DMS 273 (cell line): ENCODE measurements around the gene PNPO.
A peak's percentile ranks its signal among the peaks of the same experiment; 100 is the strongest.

ENCODE experiments used
- DNase-seq: peaks from one replicate; lab custom pipeline; 2025; ENCODE audit not compliant: unreplicated experiment; lab: John Stamatoyannopoulos, UW

Gene PNPO

GRCh38 chr17:47941246-47942095 lies at the start of gene PNPO:
PNPO (plus strand) TSS chr17:47941571; CDS start chr17:47941676, 105 bp downstream.
- DNase-seq, result peak; percentile 98

DNA sequence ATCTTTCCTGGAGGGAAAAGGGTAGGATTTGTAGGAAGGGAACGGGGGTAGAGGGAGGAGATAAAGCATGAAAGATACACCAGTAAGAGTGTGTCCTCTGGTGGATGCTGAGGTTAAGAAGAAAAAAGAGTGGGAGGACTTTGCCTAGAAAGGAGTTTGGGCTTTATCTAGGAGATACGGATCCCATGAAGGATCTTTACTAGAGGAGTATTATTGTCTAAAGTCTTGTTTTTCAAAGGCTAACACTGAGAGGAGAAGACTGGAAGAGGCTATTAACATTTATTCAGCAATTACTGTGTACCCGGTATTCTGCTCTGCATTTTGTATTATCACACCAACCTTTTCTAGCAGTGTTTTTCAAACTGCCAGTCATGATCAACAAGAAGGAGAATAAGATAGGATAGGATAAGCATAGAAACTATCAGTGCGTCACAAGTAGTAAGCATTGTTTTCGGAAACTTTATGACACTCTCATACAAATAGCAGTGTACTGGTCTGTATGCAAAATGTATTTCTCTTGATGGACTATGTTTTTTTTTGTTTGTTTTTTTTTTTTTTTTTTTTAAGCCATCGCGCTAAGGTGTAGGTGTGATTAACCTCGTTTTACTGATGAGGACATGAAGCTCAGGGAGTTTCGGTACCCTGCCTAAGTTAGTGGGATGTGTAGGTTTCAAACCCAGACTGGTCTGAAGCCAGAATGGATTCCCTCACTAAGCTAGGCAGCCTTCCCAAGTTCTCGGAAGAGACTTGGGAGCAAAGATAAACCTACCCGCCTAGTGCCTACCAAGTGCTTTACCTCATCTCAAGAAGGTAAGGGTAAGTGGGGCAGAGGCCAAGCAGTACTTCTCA lies 46.6 kb upstream of the PNPO start:
- no peak for DNase-seq

DNA sequence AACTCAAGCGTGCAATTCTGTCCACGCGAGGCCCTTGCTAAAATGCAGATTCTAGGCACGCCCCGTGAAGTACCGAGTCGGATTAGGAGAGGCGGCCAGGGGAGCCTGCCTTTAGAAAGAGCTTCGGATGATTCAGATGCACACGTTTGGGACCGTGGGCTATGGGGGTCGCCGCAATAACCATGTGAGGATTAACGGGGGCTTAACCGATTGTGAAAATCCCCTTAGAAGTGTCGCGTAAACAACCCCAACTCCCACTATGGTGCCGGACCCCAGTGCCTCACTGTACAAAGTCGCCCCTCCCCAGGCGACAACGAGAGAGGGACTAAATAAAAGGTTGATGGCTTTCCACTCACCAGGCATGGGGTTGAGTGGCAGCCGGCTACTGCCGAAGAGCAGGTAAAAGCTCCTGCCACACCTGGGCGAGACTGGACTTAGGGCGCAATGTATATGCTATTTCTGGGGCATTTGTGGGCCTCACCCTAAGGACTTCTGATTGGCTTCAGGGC lies 46.0 kb upstream of the PNPO start:
- DNase-seq, result peak; percentile 62

GRCh38 chr17:47895856-47896671 lies 45.3 kb upstream of the PNPO start, which contains the start of gene SP2:
SP2 (plus strand) TSS chr17:47896236; CDS start chr17:47896287, 51 bp downstream.
- peak; percentile 100 for DNase-seq

DNA sequence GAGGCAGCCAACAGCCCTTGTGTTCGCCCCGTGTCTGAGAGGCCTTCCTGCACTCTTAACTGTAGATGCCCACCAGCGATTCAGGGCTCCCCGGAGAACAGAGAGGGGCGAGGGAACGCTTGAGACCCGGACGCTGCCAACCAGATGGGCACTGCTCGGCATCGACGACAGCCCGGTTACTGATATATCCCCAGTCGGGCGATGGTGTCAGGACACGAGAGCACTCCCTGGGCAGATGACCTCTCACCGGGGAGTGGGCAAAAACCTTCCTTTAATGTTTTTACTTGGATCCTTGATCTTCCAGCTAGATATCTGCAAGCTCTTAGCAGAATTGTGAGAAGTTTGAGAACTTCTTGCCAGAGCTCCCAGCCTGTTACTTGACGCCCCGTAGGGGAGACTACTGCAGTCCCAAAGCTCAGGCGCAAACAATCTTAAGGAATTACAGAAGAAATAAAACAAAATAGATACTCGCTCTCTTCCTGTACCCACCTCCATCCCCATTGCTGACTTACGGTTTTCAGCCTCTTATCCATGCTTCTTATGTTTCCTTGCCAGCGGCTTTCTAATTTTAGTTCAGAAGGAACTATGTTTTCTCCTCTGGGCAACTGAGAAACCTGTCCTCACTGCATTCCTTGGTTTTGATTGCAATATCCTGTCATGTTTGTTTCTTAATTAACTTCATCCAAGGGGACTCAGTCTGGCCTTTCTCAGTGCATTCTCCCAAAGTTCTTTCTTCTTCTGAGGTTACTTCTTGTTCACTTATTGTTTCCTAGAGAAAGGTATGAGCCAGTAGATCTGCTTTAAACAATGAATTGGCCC lies 44.5 kb upstream of the PNPO start:
- peak; percentile 84 for DNase-seq

- DNase-seq, result no peak
These were observed 43.8 kb upstream of the PNPO start for GRCh38 chr17:47897561-47897960.

DNA sequence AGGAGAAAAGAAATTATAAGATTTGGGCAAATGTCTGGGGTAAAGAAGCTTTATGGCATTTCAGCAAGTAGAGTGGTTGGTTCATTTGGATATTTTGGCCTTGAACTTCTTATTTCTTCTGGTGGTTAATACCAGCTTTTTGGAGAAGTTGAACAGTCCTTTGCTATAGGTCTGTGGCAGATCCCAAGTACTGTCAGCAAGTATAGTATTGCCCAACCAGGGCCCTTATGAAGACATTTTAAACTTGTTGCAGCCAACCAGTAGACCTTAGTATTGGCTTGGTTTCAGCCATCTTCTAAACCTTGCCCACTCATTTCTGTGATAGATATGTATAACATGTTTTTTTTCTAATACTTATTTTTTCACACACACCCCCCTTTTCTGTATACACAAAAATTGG lies 43.1 kb upstream of the PNPO start:
- no peak for DNase-seq

DNA sequence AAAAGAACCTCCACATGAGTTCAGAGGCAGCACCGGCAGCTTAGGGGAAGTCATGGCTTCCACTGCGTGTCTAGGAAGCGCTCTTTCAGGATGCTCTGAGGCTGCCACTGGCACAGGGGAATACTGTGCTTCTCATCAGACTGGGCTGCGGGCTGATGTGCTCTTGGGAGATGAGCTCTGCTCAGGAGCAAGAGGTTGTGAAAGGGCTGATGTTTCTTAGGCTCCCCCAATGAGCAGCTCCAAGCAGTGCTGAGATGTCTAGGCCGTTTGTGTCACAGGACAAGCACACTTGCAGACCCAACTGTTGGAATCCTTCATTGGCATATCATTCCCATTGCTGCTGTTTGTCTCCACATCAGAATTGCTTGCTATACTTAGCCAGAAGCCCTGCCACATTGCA lies 41.7 kb upstream of the PNPO start:
- DNase-seq, result no peak

- no peak for DNase-seq
These were observed 39.9 kb upstream of the PNPO start for GRCh38 chr17:47901423-47901822.

DNA sequence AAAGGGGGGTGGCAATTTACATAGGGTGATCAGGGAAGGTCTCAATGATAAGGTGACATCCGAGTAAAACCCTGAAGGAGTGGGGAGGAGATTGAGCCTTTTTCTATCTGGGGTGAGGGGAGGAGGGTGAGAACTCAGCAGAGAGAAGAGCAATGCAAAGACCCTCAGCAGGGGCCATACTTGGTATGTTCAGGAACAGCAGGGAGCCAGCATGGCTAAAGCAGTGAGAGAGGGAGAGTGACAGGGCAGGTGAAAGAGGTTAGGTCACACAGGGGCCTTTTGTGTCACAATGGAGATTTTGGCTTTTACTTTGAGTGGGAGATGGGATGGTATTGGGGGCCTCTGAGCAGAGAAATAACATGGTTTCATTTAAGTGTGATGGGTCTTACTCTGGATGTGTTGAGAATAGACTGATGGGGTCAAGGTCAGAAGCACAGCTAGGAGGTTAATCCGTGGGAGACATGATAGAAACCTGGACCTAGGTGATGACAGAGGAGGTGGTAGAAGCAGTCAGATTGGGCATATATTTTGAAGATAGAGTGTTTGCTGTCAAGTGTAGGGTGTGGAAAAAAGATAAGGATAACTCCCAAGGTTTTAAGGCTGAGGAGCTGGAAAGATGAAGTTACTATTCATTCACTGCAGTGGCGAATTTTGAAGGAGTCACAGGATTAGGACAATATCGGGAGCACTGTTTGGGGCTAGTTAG lies 39.2 kb upstream of the PNPO start:
- no peak for DNase-seq

DNA sequence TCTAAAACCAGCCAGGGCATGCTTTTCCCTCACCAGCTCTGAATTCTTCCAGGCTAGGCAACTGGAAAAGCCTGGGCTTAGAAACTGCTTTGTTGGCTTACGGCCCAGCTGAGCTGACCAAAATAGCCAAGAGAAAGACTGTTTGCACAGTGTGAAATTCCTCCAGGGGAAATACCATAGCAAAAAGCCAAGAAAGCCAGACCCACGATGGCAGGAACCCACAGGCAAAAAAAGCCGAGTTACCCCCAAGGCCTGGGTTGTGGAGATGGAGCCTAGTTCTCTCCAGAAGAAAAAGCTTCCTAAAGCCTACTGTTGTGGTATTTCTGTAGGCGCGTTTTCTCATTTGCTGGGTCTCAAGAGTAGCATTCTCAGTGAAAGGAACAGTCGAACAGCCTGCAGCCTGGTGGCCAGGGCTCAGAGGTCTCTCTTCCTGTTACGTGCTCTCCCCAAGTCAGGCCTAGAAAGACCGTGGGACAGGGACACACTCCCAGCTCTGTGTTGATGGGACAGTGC lies 36.1 kb upstream of the PNPO start:
- DNase-seq, result no peak

DNA sequence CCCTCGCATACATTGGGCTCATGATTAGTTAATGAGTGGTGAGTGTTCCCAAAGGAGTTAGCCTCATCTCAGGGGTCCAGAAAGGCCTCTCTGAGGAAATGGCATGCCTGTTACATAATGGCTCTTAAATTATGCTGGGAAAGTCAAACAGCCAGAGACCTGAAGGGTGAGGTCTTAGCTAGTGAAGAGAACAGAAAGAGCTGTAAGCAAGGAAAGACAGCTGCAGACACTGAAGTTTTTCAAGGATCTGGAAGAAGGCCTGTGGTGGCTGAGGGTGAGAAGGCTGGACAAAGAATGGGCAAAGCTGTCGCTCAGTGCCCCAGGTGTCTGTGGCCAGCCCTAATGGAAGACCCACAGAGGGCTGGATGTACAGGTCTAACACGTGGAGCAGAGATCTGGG lies 34.9 kb upstream of the PNPO start:
- no peak for DNase-seq

GRCh38 chr17:47907932-47908562 lies 33.3 kb upstream of the PNPO start:
- DNase-seq, result no peak

DNA sequence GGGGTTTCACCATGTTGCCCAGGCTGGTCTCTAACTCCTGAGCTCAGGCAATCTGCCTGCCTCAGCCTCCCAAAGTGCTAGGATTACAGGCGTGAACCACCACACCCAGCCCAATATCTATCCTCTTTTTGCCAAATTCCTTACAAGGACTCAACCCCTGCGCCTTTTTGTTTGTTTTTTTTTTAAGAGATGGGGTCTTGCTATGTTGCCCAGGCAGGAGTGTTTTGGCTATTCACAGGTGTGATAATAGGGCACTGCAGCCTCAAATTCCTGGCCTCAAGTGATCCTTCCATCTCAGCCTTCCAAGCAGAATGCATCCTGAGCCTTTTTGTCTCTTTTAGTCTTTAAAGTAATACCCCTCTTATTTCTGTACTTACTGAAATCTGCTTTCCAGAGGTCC lies 28.3 kb upstream of the PNPO start:
- no peak for DNase-seq

GRCh38 chr17:47914306-47914948 lies 26.9 kb upstream of the PNPO start:
- DNase-seq, result peak; percentile 41

DNA sequence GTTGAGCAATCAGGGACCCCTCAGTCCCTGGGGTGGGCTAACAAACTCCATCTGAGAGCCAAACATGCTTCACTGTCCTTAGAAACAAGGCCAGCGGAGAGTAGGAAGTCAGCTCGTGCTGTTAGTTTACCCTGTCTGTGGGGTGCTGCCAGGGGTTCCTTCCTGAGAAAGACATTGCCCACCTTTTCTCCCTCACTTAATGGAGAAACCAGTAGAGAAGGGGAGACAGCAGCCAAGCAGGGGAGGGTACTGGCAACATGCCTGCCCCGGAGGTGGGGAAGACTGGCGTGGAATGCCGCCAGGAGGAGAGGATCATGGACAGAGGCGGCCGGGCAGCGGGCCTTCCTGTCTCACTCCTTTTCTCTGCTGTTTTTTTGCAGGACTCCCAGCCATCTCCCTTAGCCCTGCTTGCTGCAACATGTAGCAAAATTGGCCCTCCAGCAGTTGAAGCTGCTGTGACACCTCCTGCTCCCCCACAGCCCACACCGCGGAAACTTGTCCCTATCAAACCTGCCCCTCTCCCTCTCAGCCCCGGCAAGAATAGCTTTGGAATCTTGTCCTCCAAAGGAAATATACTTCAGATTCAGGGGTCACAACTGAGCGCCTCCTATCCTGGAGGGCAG lies 25.5 kb upstream of the PNPO start:
- peak; percentile 26 for DNase-seq

- DNase-seq, result no peak
These were observed 24.7 kb upstream of the PNPO start for GRCh38 chr17:47916489-47917208.
